Stimulated activated CD4-positive, alpha-beta T cell treated with anti-CD3 and anti-CD28 coated beads, TNF-alpha, amount 100 ng/mL, for 4 hours (primary cell): ENCODE data around the gene VWC2.
"Not testable (repeated sequence)": the region's sequence is repeated elsewhere in the genome, so short reads cannot be mapped to it uniquely, and the experiment has no call there.

ENCODE experiments used
- DNase-seq, 3 experiments: peaks; one replicate each; pipeline ENCODE4 v3.0.0-alpha.2; 2020; ENCODE audit warnings: low read depth in 3 of 3

VWC2 gene

GRCh38 chr7:49850921-49851613 lies 77.6 kb downstream of the VWC2 start:
- no peak for DNase-seq

DNA sequence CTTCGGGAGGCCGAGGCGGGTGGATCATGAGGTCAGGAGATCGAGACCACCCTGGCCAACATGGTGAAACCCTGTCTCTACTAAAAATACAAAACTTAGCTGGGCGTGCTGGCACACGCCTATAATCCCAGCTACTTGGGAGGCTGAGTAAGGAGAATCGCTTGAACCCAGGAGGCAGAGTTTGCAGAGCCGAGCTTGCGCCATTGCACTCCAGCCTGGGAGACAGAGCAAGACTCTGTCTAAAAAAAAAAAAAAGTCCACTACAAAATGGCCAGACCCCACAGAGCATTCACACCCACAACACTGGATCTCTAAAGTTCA lies 78.1 kb downstream of the VWC2 start:
- not testable (repeated sequence) for DNase-seq

DNA sequence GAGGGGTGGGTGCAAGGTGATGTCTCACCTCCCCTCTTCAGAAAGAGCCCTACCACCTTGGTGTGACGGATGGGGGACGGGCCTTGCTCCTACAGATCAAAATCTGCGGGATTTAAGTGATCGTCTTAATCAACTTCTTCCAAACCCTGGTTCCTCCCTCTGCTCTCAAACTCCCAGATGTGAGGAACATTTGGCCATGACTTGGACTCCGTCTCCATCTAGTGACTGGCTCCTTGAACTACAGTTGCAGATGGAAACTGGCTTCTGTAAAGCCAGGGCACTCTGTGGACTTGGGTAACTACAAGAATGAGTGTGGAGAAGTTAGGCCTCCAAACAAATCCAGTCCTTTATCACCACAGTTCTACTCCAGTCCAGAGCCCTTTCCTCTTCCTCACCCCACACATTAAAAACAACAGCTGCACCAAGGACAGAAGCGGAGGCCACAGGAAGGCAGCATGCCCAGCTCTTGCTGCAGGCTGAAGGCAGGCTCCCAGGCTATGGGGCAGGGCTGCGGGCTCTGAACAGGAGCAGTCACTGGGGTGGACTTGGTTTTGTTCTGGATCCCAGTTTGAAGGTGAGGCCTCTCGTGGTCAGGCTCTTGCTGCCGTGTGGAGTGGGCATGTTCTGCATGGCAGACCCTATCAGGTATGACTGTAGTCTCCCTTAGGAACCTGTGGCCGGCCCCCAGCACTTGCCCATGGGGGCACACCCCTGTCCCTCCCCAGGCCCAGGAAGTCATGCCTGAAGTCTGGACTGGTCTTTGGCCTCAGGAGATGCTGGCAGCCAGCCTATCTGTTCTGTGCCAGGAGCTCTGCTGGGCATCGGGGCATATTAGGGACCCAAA lies 79.4 kb downstream of the VWC2 start:
- no peak for DNase-seq

- DNase-seq = no peak
Observed at GRCh38 chr7:49855281-49855980, 82.0 kb downstream of the VWC2 start.

DNA sequence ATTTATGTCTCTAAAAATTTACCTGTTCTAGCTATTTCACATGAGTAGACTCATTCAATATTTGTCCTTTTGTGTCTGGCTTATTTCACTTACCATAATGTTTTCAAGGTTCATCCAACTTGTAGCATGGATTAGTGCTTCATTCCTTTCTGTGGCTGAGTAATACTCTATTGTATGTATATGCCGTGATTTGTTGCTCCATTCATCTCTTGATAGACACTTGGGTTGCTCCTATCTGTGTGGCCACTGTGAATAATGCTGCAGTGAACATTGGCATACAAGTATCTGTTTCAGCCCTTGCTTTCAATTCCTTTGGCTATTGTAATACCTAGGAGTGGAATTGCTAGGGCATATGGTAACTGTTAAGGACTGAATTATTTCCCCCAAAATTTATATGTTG lies 86.9 kb downstream of the VWC2 start:
- no peak for DNase-seq

DNA sequence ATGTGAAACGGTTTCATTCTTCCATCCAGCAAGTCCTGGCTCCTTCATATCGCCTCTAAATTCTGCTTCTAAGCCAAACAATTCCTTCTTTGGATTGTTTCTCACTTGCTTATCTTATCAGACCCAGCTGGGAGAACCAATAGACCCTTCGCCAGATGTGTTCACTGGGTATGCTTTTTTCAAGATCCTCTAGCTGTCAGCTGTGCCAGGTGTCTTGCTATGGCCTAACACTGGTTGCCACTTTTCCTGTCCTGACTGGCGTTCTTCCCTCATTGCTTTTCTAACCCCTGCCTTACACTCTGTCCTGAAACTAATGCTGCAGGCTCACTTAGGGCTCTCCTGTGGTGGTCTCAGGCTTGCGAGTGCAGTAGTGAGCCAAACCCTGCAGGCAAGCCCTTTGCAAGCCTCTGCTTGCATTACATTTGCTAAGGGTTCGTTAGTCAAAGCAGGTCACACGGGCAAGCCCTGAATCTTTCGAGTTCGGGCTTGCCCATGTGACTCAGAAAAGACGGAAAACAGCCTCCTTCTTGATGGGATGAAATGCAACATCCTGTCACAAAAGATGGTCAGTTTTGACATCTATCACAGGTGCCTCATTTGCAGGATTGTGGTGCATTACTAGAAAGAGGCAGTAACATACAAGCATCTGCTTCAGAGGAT lies 92.8 kb downstream of the VWC2 start:
- DNase-seq = no peak

GRCh38 chr7:49866910-49867309 lies 93.5 kb downstream of the VWC2 start:
- DNase-seq = no peak

GRCh38 chr7:49873420-49873819 lies 100.0 kb downstream of the VWC2 start:
- DNase-seq = no peak

- DNase-seq = no peak
Observed at GRCh38 chr7:49875336-49875735, 101.9 kb downstream of the VWC2 start.

- DNase-seq = no peak
Observed at GRCh38 chr7:49876202-49876601, 102.8 kb downstream of the VWC2 start.

- no peak for DNase-seq
Observed at GRCh38 chr7:49878089-49878488, 104.7 kb downstream of the VWC2 start.

DNA sequence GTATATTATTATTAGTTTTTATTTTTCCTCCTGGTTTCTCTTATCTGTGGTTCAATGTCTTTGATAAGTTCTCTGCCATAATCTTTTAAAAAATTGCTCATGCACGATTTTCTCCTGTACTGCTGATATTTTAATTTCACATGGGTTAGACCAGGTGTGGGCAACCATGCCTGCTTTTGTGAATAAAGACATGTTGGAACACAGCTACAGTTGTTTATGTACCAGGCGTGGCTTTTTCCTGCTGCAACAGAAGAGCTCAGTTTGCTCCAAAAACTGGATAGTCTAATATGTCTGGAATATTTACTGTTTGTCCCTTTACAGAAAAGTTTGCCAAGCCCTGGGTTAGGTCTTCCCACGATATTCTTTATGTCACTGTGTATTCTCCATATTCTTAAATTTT lies 105.2 kb downstream of the VWC2 start:
- DNase-seq = no peak

- no peak for DNase-seq
Observed at GRCh38 chr7:49883933-49884332, 110.5 kb downstream of the VWC2 start.

GRCh38 chr7:49885593-49886285 lies 112.3 kb downstream of the VWC2 start:
- DNase-seq = no peak

DNA sequence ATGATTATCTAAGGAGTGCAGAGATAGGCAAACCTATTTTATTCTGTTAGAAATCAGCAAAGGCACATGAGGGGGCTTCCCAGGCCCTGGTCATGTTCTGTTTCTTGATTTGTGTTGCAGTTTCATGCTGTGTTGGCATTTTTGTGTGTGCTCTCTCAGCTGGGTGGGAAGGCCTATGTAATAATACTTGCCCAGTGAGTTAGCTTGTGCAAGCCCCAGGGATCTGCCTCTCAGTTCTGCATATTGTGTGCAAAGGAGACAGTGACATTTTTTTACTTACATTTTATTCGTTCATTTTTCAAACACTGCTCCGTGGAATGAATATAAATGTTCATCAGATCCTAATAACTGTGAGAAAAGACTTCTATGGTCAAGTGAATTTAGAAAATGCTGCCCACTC lies 119.0 kb downstream of the VWC2 start:
- no peak for DNase-seq

- no peak for DNase-seq
Observed at GRCh38 chr7:49893131-49893530, 119.7 kb downstream of the VWC2 start.

GRCh38 chr7:49894543-49894942 lies 121.1 kb downstream of the VWC2 start:
- no peak for DNase-seq

DNA sequence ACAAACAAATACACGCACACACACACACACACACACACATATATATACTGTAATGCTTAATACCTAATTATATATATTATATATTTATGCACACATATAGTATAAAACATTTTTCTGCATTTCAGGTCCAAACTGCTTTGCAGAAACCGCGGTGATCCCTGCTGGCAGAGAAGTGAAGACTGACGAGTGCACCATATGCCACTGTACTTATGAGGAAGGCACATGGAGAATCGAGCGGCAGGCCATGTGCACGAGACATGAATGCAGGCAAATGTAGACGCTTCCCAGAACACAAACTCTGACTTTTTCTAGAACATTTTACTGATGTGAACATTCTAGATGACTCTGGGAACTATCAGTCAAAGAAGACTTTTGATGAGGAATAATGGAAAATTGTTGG lies 138.5 kb downstream of the VWC2 start:
- no peak for DNase-seq

DNA sequence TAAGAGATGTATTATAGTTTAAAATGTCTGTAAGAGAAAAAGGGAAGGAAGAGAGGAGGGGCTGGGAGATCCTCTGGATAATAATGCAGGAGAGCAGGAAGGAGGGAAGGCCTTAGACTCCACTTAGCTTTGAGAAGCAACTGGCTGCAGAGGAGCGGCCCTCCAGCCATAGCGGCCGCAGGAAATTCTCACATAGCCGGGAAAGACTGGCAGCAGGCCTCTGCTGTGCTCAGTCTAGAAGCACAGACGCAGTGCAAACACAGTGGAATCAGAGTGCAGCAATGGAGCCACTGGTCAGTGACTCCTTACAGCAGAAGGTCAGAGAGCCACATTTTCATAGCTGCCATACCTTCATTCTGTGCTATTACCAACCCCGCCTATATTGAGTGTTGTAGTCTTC lies 153.3 kb downstream of the VWC2 start:
- no peak for DNase-seq

- no peak for DNase-seq
Observed at GRCh38 chr7:49927631-49928030, 154.2 kb downstream of the VWC2 start.

- no peak for DNase-seq
Observed at GRCh38 chr7:49928787-49929186, 155.3 kb downstream of the VWC2 start.

- no peak for DNase-seq
Observed at GRCh38 chr7:49931627-49932026, 158.2 kb downstream of the VWC2 start.
